Measurements from ENCODE around the gene MYO1E.

MYO1E gene

DNA sequence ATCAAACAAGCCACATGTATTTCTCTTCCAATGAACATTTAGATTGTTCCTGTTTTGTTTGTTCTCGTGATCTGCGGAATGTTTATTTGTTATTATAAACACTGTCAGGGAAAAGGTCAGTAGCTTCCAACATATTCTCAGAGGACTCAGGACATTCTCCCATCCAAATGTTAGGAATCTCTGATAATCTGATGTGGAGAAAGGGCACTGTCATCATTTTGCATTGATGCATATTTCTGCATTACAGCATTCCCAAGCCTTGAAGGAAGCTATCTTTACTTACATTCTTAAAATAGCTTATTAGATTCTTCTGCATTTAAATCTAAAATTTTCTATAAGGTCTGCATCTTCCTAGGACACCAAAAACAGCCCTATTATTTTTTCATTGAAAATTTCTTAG is 10.3 kb downstream of the MYO1E start:
- Histone ChIP-seq H3K9ac (ENCODE audit: low read length) (no peak overlapping the region), H3K4me3 (ENCODE audit: insufficient read depth, low read length, poor library complexity, severe bottlenecking) (no peak overlapping the region), H3K36me3 (ENCODE audit: low read length) (peaks cover 16% of the 10 kb centered on the region), H3K9me3 (ENCODE audit: insufficient read depth, low read length) (no peaks in the 10 kb centered on the region), H3K4me2 (ENCODE audit: low read depth, low read length, poor library complexity, severe bottlenecking) (no peak overlapping the region), H3K27ac (ENCODE audit: low read depth, low read length) (no peak overlapping the region), H3K27me3 (ENCODE audit: low read length) (no peaks in the 10 kb centered on the region), H3K79me2 (ENCODE audit: insufficient read depth, low read length) (peaks cover 99% of the 10 kb centered on the region), H2AFZ (ENCODE audit: low read depth, low read length, severe bottlenecking) (no peak overlapping the region), H3K9me2 (replicated peaks; ENCODE audit: insufficient read depth, low read length) (no peaks in the 10 kb centered on the region), H3F3A (ENCODE audit: insufficient read depth) (peaks cover 43% of the 10 kb centered on the region), H4K20me1 (ENCODE audit: low read depth, low read length) (peaks cover 64% of the 10 kb centered on the region)
- TF ChIP-seq EZH2phosphoT487 (conservative IDR thresholded peaks at IDR 0.05; ENCODE audit: low read length) = no peak
- TF ChIP-seq, protein P1, sequence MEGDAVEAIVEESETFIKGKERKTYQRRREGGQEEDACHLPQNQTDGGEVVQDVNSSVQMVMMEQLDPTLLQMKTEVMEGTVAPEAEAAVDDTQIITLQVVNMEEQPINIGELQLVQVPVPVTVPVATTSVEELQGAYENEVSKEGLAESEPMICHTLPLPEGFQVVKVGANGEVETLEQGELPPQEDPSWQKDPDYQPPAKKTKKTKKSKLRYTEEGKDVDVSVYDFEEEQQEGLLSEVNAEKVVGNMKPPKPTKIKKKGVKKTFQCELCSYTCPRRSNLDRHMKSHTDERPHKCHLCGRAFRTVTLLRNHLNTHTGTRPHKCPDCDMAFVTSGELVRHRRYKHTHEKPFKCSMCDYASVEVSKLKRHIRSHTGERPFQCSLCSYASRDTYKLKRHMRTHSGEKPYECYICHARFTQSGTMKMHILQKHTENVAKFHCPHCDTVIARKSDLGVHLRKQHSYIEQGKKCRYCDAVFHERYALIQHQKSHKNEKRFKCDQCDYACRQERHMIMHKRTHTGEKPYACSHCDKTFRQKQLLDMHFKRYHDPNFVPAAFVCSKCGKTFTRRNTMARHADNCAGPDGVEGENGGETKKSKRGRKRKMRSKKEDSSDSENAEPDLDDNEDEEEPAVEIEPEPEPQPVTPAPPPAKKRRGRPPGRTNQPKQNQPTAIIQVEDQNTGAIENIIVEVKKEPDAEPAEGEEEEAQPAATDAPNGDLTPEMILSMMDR (IDR thresholded peaks at IDR 0.05; ENCODE audit: insufficient read depth, low read length, poor library complexity, severe bottlenecking) = no peak

DNA sequence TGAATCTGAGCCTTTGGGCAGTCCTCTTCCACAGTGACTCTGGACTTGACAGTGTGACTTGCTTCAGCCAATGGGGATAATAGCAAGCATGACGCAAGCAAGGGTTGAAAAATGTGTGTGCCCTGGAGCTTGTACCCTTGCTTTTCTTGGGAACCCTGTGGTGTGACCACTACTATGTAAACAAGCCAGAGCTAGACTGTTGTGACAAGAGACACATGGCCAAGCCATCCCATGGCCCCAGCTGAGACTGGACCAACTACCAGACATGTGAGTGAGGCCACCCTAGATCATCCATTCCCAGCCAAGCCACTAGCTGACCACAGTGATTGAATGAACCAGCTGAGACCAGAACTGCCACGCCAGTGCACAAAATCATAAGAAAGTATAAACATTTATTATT is 11.8 kb downstream of the MYO1E start:
- H3K4me2 ChIP-seq (ENCODE audit: low read depth, low read length, poor library complexity, severe bottlenecking) = peak overlapping the region; percentile 16
- peaks cover 8% of the 10 kb centered on the region for H3K36me3 ChIP-seq (ENCODE audit: low read length)
- TF ChIP-seq EZH2phosphoT487 (conservative IDR thresholded peaks at IDR 0.05; ENCODE audit: low read length) = no peak
- TF ChIP-seq, protein P1 (IDR thresholded peaks at IDR 0.05; ENCODE audit: insufficient read depth, low read length, poor library complexity, severe bottlenecking) = no peak
- H3K9ac ChIP-seq (ENCODE audit: low read length) = no peak overlapping the region
- H2AFZ ChIP-seq (ENCODE audit: low read depth, low read length, severe bottlenecking) = no peak overlapping the region
- H3K9me3 ChIP-seq (ENCODE audit: insufficient read depth, low read length) = no peaks in the 10 kb centered on the region
- no peak overlapping the region for H3K4me3 ChIP-seq (ENCODE audit: insufficient read depth, low read length, poor library complexity, severe bottlenecking)
- no peaks in the 10 kb centered on the region for H3K9me2 ChIP-seq (replicated peaks; ENCODE audit: insufficient read depth, low read length)
- H3F3A ChIP-seq (ENCODE audit: insufficient read depth) = peaks cover 38% of the 10 kb centered on the region
- peak overlapping the region; percentile 21; the same call in 1 of the 2 replicates for H3K27ac ChIP-seq (ENCODE audit: low read depth, low read length)
- no peaks in the 10 kb centered on the region for H3K27me3 ChIP-seq (ENCODE audit: low read length)
- peaks cover 57% of the 10 kb centered on the region for H4K20me1 ChIP-seq (ENCODE audit: low read depth, low read length)
- H3K79me2 ChIP-seq (ENCODE audit: insufficient read depth, low read length) = peaks cover 99% of the 10 kb centered on the region

DNA sequence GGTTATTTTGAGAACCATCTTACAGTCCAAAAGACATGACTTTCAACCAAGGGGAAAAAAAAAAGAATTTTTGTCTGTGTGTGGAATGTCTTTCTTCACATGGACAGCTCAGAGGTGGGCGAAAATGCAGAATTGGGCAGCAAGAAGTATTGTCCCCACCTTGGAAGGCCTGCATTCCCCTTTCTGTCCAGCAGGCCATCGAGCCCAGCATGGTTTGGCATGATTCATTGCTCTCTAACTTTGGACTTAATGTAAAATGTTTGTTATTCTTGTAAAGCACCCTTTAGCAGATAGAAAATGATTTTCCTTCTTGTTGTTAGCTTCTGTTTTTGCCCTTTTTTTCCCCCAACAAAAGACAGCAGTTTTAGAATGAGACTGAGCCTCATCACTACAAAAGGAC is 12.4 kb downstream of the MYO1E start:
- Histone ChIP-seq H3K4me2 (ENCODE audit: low read depth, low read length, poor library complexity, severe bottlenecking) (peak overlapping the region; percentile 24), H3K79me2 (ENCODE audit: insufficient read depth, low read length) (peaks cover 99% of the 10 kb centered on the region), H3K4me3 (ENCODE audit: insufficient read depth, low read length, poor library complexity, severe bottlenecking) (no peak overlapping the region), H4K20me1 (ENCODE audit: low read depth, low read length) (peaks cover 52% of the 10 kb centered on the region), H3K9ac (ENCODE audit: low read length) (no peak overlapping the region), H2AFZ (ENCODE audit: low read depth, low read length, severe bottlenecking) (no peak overlapping the region), H3F3A (ENCODE audit: insufficient read depth) (peaks cover 40% of the 10 kb centered on the region), H3K27me3 (ENCODE audit: low read length) (no peaks in the 10 kb centered on the region), H3K9me2 (replicated peaks; ENCODE audit: insufficient read depth, low read length) (no peaks in the 10 kb centered on the region), H3K9me3 (ENCODE audit: insufficient read depth, low read length) (no peaks in the 10 kb centered on the region), H3K36me3 (ENCODE audit: low read length) (peaks cover 8% of the 10 kb centered on the region), H3K27ac (ENCODE audit: low read depth, low read length) (peak overlapping the region; percentile 21; the same call in 1 of the 2 replicates)
- TF ChIP-seq EZH2phosphoT487 (conservative IDR thresholded peaks at IDR 0.05; ENCODE audit: low read length) = no peak
- TF ChIP-seq, protein P1 (IDR thresholded peaks at IDR 0.05; ENCODE audit: insufficient read depth, low read length, poor library complexity, severe bottlenecking) = no peak
